ENCODE measurements around the gene NACC2.
"Not testable (repeated sequence)": the region's sequence is repeated elsewhere in the genome, so short reads cannot be mapped to it uniquely, and the experiment has no call there.

Gene NACC2

DNA sequence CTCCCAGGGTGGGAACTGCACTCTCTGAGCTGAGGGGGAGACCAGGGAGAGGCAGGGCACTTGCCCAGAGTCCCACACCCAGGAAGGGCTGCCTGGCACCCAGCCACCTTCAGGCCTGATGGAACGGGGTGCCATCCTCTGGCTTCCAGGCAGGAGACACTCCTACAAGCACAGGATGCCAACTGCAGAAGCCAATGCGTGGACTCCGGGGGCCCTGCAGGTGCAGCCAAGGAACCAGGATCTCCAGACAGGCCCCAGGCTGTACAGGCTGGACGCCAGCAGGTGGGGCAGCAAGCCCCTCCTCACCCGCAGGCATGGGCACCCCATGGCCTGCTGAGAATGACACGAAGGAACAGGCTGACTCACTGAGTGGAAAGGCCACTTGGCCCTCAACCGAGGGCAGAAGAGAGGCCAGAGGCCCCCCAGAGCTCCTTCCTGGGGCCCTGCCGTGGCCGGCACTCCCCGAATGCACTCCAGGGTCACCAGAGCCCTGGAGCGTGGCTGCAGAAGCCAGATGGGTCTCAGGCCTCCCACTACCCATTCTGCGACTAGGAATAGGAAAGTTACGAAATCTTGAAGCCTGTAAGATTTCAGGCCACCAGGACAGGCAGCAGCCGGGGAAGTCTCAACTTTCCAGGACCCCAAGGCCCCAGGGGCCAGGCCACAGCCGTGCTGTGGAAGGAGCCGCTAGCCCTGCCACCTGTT lies 15.7 kb downstream of the NACC2 start:
- DNase-seq: no peak

DNA sequence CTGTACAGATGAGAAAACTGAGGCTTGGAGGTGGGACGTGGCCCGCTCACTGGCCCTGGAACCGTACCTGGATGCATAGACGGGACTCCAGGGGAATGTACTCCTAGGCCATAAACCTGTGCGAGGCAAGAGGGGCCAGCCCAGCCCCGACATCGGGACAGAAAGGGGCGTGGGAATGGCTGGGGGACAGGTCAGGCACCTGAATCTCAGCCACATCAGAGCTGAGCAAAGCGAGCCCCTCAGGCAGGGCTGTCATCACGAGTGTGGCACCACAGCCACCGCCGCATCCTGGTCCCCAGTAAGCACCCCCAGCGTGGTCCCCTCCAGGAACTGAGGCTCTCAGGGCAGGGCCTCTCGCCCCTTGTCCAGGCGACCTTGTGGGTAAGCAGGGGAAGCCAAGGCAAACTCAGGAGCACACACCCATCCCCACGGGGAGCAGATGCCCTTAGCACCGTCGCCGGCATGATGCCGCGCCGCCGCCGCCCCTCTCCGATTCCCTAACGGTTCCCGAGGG lies 16.5 kb downstream of the NACC2 start:
- DNase-seq: no peak

DNA sequence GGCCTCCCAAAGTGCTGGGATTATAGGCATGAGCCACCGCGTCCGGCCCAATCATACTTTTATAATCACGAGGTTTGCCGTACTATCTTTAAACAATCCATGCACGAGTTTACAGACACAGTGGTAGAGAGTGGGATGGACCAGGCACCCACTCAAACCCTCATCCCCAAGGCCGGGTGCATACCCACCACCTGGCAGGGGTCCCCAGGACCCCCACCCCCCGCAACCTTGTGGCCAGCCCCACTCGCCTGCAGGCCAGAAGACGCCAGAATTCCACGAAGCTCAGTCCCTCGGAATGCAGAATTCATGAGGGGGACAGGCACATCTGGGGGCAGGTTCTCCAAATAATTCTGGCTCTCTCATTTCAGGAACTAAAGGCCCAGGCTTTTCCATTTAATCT lies 17.1 kb downstream of the NACC2 start:
- no peak for DNase-seq

DNA sequence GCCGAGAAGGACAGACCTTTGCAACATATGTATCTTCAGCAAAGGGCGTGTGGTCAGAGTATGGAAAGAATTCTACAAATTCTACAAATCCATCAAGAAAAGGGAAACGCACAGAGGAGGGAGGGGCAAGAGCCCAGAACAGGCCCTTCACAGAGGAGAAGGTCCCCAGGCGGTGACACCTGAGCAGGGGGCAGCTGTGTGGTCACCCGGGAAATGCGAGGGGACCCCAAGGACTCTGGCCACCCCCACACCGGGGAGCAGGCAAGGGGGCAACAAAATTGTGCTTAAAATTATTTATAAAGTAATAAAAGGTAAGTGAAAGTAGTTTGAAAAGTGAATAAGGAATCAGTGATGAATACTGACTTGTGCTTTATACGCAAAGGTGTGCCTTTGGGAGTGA lies 17.6 kb downstream of the NACC2 start:
- no peak for DNase-seq

DNA sequence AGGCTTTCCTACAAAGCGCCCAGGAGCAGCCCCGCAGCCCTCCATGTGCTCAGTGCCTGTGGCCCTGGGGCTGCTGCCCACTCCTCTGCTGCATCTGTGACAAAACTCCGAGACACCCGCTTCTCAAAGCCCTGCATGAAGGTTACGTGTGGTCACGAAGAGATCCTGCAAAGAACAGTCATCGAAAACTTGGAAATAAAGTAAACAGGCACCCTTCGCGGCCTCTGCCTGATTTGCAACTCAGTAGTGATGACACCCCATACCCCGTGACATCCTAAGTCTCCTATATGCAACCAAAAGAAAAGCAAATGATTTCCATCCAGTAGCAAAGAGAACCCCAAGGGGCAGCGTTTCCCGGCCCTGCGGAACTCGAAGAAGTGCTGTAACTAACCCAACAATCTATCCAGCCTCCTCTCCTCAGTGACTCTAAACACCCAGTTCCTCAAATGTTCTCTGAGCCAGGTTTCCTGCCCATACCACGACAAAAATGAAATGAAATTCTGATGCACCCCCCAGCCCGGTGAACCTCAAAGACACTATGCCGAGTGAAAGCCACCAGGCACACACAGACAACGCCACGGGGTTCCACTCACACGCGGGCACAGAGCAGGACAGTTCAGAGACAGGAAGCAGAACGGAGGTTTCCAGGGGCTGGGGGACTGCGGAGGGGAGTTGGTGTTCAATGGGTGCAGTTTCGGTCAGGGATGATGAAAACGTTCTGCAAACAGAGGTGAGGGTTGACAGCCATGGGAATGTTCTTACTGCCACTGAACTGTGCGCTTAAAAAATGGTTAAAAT lies 19.0 kb downstream of the NACC2 start:
- no peak for DNase-seq

DNA sequence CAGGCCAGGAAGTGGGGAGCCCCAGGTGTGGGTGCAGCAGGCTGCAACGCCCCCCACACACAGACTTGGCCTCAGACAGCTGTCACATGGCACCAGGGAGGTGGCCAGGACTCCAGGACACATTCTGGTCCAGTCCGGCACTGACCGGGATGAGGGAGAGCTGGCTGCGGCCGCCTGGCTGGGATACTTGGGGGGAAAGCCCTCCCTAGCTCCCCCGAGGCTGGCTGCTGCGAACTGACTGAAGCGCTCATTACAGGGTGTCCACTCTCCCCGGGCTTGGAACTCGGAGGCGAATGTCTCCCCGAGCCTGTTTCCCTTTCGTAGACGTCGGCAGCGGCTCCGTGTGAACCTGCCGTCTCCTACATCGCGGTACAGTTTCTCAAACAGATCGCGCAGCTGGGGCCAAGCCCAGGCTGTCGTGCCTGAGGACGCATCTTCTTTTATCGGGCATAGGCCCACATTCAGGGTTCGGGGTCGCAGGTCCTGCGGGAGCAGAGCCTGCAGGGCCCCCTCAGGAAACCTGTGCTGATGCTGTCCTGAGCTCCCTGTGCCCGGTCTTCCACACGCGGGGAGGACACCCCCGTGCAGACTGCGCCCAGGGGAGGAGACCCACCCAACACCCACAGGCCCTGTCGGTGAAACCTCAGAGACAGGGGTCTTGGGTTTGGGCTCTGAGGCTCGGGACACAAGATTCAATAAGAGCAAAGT lies 19.8 kb downstream of the NACC2 start:
- DNase-seq: no peak

DNA sequence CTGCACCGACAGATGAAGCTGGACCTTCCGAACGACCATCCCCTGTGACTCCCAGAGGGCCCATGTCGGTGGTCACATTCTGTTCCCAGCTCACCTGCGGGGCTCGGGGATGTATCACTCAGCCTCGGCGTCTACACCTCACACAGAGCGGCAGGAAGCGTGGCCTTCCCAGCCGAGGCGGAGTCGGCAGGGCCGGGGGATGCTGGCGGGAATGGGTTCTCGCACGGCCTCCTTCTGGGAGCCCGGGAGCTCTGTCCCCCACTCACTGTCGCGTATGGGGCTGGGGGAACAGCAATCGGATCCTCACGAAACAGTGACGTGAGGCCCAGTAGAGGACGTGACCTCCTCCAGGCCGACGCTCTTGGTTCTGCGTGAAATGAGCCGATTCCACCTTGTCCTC lies 20.4 kb downstream of the NACC2 start:
- DNase-seq: no peak

DNA sequence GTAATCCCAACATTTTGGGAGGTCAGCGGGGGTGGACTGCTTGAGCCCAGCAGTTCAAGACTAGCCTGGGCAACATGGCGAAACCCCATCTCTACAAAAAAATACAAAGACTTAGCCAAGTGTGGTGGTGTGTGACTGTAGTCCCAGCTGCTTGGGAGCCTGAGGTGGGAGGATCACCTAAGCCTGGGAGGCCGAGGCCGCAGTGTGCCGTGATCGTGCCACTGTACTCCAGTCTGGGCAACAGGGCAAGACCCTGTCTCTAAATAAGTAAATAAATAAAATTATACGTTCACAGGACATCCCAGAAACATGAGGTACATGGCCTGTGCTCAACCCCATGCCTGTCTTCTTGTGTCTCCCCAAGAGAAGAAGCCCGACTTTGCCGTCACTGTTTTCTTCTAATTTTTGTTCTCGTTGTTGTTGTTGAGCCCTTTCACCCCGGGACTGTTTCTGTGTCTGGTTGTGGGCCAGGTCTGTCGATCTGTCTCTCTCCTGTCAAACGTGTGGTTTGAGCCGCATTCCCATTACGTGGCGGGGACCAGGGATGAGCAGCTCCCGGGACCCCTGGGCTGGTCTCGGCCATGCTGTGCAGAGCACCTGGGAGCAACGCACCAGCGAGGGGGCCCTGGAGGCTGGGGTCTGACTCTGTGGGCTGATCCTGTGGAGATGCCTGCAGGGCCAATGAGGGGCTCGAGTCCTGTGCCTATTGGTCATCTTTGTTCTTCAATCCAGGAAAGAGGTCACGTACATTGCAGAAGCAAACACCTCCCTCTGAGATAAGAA lies 32.2 kb downstream of the NACC2 start:
- no peak for DNase-seq

DNA sequence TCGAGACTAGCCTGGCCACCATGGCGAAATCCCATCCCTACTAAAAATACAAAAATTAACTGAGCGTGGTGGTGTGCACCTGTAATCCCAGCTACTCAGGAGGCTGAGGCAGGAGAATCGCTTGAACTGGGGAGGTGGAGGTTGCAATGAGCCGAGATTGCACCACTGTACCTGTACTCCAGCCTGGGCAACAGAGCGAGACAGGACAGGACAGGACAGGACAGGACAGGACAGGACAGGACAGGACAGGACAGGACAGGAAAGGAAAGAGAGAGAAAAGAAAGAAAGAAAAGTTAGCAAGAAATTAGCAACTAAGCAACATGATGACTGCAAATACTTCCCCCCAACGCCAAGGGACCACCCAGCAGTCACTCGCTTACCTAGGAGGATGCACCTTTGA lies 33.2 kb downstream of the NACC2 start:
- DNase-seq: not testable (repeated sequence)

DNA sequence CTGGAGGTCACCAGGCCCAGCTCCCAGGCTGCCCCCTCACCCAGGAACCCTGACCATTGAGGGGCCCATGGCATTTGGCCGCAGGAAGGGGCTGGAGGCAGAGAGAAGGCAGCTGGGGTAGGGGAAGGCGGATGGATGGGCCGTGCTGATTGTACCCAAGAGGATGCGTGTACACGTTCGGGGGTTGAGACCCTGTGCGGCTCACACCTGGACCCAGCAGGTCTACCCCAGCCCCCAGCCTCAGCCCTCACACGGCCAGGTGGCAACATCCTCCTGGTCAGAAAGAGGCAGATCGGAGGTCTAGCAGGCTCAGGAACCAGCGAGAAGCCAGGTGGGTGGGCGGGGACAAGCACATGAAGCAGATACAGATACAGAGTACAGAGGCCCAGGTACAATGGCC lies 33.7 kb downstream of the NACC2 start:
- DNase-seq: no peak

DNA sequence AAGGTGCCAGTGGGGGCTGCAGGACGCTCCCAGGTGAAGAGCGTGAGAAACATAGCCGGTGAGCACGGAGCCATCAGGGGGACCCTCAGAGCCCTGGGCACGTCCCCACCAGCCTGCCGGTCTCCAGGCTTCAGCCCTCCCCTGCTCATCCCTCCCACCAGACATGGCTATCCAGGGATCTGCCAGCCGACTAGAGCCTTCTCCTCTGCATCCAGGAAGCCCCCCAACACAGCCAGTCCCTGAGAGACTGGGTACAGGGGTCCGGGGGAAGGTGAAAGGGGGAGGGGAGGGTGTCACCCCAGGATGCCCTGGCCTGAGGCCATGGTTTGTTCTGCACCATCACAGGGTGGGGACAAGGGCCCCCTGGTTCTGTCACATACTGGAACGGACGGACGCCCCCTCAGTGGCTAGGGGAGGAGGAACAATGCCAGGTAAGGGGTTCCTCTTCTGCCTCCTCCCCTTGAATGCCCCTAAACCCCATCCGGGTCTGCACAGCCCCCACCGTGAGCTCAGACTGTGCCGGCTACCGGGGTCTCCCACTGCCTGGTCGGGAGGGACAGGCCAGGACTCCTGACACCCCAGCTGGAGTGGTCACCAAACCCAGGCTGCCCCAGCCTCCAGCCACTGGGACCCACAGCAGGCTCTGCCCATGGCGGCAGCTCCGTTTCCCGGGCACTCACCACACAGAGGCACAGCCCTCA lies 34.3 kb downstream of the NACC2 start:
- no peak for DNase-seq

DNA sequence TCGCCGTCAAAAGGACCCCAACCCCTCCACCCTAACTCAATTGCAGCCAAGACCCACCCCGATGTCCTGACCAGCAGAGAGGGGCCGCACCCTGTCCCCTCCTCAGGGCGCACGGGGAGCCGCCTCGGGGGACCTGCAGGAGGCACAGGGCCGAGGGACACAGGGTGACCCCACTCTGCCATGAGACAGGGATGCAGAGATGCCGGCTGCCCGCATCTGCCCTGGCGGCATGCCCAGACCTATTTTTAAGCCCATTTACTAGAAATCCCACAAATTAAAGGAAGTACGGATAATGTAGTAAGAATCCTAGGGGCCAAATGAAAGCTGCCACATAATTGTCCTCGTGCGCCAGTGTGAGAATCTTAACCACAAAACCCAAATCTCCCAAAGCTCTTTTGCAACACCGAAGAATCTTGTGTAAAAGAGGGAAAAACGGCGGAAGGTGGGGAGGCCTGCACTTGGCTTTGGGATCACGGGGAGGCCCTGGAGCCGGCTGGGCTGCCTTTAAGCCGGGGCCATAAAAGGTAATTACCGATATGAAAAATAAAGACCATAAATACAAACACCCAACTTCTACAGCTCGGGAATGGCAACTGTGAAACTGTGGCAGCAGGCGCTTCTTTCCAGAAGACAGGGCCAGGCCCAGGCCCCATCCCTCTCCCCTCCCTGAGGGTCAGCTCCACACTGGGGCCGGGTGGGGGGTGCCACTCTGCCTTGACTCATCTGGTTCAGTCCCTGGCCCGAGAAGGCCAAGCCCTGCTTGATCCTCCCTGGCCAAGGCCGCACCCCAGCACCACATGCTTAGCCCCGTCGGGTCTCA lies 35.0 kb downstream of the NACC2 start:
- no peak for DNase-seq

DNA sequence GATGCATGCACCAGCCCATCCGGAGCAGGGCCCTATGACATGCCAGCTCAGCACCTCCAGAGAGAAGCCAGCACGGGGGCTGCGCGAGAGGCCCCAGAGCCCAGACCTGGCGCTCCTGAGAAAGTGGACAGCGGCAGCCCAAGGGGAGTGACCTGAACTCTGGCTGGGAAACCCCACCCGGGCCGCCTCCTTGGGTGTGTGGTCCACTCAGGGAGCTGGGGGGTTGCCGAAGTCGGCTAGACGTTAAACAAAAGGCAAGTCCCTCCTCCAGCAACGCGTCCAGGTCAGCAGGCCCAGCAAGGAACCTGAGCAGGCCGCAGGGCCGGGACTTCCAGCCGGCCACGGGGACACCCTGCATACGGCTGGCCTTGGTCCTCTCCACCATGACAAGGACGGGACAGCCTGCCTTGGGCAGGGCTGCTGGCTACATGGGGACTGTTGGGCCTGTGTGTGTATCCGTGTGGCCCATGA lies 35.7 kb downstream of the NACC2 start:
- DNase-seq: no peak

DNA sequence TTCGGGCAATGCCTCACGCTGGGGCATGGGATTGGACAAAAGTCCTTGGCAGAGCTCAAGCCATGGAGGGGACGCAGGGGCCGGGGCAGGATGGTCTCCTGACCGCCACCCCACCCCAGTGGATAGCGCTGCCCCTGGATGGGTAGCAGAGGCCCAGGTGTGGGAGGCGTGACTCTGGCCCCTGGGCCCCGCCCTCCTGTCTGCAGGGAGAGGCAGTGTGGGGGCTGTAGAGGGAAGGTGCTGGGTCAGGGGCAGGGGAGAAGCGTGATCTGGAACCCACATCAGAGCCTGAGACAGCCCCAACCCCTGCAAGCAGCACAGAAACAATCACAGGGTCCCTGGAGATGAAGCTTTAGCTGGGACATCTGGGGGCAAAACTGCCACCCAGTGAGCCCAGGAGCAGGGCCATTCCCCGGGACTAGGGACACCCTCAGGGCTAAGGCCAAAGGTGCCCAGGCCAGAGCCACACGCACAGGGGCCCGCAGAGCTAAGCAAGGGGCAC lies 36.2 kb downstream of the NACC2 start:
- DNase-seq: no peak

DNA sequence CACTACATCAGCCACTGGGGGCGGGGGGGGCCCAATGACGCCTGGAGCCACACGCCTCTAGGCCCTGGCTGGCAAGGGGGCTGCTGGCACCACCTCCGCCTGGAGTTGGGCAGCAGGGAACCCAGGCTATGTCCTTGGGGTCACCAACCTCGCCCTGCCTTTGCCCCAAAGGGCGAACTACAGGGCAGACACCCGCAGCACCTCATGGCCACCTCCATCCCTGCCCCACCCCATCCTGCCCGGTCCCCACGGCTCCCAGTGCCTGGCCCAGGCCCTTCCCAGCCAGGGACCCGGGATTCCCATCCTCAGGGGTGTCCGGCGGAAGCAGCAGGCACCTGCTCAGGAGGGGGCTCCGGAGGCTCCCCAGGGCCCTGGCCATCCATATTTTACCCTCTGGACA lies 37.0 kb downstream of the NACC2 start:
- no peak for DNase-seq

DNA sequence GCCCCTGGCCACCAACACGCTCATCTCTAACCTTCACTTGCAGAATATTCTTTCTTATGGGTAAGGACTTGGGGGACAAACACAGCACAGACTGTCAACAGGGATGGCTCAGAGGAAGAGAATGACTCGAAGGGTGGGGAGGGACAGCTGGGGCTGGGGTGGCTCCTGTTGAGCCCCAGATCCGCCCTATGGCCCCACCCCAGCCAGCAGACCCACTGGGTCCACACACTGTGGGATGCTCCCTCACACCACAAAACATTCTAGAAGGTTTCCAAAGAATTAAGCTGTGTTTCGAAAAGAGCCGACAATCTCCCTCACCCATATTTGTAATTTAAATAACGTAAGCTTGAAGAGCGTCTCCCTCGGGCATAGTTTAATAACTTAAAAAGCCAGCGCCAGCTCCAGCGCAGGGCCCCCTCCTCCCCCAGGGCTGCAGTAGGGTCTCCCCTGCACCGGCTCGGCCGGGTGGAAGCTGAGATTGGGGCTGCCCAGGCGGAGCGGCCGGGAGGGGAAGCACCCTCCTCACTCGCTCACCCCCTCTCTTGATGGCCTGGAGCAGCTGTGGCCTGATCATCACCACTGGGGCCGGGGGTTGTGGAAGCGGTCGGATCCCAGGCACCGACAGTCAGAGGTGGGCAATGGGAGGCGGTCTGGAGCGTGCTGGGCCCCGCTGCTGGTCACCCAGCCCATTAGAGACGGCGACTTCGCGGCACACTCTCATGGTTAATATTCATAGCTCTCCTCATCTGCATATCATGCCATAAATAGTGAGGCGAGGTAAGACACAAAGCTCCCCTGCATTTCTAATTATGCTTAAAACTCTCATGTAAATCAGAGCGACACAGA lies 37.6 kb downstream of the NACC2 start:
- DNase-seq: no peak

DNA sequence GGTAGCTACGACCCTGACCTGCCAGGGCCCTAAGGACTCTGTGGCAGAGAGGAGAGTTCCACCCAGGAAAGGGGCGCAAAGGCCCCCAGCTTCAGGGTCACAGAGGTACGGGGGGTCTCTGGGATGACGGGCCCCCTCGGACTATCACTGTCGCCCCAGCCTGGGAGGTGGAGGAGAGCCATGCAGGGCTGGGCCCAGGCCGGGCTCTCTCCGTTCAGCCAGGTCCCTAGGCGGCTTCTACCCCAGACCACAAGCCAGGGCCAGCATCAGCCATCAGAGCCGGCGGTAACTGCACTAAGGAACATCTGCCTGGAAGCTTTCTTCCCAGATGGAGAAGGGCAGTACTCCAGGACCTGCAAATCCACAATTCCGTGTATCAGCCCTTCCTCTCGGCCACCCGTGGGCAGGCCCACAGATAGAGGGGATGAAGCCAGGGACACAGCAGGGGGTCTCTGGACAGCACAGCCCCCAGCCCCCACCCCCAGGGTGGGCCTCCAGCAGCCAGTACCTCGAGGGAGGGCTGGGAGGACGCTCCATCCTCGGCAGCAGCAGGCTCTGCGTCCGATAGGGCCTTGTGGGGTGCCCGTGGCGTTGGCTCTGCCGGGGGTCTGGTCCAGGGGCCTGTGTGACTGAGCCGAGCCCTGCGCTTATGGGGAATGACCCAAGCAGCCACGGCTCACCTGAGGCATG lies 38.4 kb downstream of the NACC2 start:
- DNase-seq: no peak

DNA sequence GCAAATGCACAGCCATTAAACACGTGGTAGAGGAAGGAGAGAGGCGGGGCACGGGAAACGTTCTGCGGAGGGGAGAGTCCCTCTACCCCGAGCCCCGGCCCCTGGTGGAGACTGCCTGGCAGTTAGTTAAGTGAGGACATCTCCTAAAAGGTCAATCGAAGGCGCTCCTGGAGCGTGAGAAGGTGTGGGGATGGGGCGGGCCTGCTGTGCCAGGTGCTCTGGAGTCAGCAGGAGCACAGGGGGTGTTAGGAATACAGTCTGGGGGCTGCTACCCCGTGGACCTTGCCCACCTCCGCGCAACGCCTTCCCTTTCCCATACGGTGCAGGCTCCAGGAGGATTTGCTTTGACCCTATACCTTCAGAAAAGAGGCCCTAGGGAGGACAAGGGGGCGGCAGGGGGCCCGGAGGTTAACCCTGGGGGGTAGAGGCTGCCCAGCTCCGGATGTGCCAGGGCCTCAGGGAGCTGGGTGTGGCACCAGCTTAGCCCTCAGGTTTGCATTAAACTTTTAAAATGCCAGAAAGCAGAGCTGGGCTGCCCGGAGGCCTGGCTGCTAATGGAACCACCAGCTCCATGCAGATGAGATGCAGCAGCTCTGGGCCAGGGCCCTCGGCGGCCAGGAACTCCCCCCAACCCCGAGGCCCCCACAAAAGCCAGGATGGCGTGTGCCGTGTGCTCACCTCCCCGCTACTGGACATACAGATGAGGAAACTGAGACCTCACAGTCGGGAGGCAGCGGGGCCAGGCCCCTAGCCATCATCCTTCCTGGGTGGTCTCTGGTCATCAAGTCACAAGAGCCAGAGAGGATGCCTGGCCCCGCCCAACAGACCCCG lies 39.2 kb downstream of the NACC2 start:
- no peak for DNase-seq
